DMS153 treated with DMSO at 0.1 percent for 48 hours (cell line): ENCODE measurements around the gene PCK1.

Source experiments
- DNase-seq: peaks from one replicate; lab custom pipeline; 2025; ENCODE audit not compliant: unreplicated experiment; lab: John Stamatoyannopoulos, UW

PCK1 gene

DNA sequence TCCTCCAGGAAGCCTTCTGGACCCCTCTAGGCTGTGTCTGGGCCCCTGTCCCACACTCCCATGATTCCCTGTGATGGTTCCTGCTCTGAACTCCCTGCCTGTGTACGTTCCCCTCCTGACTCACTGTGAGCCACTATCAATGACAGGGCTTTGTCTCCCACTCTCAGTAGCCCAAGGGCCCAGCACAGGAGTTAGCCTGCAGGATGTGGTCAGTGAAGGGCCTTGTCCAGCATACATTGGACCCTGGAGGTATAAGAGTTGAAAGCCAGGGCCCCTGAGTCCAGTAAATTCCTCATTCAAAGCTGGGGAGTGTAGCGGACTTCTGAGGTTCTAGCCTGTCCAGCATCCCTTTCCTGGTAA lies 40.3 kb downstream of the PCK1 start:
- no peak for DNase-seq

DNA sequence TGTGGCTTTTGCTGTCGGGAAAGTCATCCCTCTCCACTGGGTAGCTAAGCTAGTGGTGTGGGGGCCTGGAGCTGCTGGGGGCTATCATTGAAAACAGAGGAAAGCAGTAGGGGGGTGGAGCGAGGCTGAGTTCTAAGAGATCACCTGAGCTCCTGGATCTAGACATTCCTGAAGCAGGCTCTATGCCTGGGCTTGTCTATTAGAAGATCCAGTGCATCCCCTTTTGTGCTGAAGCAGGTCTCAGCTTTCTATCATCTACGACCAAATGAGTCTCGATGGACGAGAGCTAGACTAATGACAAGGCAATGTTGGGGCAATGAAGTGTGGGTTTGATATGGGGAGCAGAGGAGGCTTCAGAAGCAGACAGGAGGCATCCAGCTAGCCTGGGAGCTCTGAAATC lies 40.8 kb downstream of the PCK1 start:
- no peak for DNase-seq

DNA sequence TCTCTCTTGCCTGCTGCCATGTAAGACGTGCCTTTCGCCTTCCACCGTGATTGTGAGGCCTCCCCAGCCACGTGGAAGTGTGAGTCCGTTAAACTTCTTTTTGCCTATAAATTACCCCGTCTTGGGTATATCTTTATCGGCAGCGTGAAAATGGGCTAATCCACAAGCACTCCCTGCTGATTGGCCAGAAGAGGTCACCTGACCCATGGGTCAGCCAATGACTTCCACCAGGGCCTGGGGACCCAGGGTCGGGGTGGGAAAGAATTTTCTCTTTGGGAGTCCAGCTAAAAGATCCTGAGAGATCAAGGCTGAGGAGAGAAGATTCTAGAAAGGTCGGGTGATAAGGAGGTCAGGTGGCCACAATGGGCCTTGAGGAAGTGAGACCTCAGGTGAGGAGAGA lies 42.2 kb downstream of the PCK1 start:
- no peak for DNase-seq

DNA sequence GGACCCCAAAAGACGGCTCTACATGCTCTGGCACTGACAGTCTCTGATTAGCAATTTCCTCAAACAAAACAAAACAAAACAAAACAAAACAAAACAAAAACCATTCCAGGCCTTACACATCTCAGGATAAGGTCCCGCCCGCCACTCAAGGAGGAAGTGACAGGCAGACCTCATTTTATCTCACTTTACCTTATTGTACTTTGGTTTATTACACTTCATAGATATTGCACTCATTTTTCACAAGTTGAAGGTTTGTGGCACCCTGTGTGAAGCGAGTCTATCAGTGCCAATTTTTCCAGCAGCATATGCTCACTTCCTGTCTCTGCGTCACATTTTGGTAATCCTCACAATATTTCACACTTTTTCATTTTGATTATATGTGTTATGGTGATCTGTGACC lies 44.1 kb downstream of the PCK1 start:
- no peak for DNase-seq

DNA sequence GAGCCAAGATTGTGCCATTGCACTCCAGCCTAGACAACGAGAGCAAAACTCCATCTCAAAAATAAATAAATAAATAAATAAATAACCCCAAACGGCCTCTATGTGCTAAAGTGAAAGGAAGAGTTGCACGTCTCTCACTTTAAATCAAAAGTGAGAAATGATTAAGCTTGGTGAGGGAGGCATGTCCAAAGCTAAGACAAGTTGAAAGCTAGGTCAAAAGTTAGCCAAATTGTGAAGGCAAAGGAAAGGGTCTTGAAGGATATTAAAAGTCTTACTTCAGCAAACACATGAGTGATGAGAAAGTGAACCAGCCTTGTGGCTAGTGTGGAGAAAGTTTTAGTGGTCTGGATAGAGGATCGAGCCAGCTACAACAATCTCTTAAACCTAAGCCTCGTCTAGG lies 45.0 kb downstream of the PCK1 start:
- no peak for DNase-seq

DNA sequence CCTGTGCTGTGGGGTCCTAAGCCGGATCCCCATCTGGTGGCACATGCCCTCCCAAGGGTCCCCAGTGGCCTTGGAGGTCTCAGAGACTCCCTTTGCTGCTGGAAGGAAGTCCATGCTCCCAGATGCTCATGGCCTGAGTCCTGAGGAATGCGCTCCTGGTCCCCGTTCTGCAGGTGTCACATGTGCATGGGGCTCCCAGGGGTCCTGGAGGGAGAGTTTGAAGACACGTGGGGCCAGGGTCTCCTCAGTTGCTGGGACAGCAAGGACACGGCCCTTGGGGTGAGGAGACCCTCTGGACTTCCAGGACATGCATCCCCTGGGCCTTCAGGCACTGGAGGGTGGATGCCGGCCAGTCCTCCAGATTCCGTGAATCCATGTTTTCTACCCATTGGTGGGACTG lies 47.6 kb downstream of the PCK1 start:
- DNase-seq, result no peak

DNA sequence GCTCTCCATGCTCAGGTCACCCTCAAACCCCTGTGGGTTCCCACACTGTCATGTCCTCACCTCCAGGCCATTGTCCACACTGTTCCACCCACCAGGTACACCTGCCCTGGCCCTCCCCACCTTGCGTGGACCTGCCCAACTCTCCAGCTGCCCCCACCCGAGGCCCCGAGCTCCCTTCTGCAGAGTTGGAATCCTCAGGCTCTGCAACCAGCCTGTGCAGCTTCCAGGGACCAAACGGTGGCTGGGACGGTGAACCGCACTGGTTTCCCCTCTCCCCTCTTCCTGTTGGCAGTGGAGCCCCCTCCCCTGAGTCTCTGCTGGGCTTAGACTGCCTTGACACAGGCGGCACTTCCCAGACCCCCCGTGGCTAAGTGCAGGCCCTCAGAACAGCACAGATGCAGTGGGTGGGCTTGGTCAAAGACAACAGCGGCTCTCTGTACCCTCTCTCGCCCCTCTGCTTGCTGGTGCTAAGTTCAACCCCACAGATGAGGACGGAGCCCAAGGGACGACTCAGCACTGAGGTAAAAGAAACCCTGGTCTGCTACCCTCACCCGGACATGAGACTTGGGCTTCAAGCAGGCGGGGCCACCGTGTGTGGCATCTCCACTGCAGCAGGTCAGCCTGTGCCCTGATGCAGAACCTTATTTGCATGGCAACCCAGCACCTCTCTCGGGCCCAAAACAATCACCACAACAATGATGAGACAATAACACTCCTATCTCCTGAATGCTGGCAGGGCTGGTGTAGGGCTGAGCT lies 48.4 kb downstream of the PCK1 start:
- DNase-seq, result no peak

DNA sequence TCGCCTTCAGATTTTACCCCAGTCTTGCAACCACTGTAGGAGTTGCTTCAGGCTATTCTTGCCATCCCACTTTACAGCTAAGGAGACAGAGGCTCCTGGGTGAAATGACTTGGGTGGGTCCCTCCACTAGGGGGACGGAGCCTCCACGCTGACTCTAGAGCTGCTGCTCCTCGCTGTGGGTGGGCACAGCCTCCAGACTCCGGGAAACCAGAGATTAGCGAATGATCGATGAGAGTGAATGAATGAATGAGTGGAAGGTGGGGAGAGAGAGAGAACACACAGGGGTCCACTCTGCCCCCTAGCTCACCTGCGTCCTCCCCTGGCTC lies 48.9 kb downstream of the PCK1 start:
- DNase-seq, result no peak

DNA sequence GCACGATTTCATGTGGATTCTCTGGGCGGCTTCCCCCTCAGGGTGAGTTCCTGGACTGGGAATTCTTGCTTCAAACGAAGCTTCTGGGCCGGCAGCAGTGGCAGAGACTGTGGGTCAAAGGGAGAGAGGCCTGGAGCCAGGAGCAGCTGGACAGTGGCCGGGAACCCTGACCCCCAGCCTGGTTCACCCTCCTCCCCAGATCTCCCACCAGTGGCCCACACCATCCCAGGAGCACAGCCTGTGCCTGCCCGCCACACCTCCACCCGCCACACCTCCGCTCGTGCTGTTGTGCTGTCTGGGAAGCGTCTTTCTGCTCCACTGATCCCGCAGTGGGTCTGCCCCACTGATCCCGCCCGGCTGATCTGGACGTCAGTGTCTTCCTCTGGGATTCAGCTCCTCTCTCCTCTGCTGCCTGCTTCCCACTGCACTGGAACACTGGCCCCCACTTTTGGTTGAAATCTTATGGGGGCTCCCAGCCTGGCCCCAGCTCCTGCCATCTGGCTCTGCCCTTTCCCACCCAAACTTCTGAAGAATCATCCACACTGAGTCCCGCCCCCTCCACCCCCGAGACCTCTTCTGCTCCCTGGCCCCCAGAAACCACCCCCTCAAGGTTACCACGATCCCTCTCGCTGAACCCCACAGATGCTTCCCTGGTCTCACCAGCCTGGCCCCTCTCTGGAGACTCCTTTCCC lies 49.5 kb downstream of the PCK1 start:
- no peak for DNase-seq

DNA sequence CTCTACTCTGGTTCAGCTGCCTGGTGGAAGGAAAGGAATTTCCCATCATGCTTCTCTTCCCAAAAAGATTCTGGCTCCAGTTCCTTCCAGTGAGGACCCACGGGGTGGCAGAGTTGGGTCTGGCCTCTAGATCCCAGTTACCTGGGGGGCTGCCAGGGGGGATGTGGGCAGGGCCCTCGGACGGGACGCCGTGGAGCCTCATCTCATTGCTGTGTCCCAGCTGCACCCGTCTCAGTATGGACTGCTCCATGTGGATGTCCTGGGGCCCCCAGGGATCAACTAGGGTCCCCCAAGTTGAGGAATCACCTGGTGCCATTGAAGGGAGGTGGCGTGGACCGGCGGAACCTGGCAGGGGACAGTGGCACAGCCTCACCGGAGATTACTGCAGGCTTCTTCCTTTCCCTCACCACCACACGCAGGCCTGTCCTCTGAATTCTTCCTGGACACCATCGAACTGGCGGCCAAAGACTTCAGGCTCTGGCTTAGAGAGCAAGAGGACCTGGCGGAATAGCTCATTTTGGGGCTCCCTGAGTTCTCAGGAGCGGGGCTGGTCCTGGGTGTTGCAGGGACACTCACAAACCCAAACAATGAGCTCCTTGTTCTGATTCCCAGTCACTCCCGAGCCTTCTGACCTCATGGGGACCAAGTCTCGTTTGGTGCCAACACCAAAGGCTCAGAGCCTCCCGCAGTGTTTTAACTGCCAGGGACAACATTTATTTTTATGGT lies 50.8 kb downstream of the PCK1 start:
- no peak for DNase-seq

DNA sequence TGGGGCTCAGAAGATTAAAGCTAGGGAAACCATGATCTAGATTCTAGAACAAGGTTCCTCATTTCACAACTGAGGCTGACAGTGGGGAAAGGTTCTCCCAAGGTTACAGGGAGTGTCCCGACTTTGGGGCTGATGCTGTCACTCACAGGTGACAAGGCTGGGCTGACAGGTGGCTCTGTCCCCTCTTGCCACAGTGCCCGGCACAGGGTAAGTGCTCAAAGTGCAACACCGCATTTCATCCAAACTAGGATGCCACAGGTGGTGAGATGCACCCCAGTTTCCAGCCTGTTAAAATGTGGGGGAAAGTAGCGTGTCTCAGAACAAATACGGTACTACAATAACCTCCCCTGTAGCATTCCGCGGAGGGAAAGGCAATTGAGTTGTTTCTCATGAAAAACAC lies 51.5 kb downstream of the PCK1 start:
- no peak for DNase-seq

DNA sequence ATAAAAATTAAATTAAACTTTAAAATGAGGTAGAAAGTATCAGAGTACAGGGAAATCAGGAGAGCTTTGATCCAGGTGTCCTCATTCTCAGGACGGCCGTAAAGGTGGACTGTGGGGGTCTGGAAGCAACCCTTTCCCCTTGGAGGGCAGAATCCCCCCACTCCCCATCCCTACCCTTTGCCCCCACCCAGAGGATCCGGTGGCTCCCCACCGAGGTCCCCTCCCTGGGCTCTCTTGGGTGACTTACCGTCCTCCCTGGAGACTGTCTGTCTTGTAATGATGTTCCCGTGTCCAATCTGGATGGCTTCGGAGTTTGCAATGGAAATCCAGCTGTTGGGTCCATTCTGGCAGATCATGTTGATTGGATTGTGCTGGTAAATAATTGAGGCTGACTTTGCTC lies 52.0 kb downstream of the PCK1 start:
- no peak for DNase-seq

DNA sequence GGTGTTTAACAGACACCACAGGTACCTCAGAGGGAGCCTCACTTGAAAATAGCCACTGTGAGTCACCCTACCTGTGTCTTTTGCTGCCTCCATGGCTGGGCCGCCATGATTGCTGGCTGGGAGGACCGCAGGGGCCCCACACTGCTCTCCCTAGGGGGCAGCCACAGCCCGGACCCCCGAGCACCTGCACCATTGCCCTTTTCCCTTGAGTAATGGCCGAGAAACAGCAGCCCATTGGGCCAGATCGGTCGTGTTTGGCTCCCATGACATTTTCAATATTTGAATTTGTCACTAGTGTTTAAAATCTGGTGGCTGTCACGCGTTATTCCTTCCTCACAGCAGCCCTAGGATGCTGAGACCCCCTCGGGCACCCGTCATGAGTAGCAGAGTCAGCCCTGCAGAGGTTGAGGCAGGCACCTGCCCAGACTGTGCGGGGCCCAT lies 52.6 kb downstream of the PCK1 start:
- no peak for DNase-seq

DNA sequence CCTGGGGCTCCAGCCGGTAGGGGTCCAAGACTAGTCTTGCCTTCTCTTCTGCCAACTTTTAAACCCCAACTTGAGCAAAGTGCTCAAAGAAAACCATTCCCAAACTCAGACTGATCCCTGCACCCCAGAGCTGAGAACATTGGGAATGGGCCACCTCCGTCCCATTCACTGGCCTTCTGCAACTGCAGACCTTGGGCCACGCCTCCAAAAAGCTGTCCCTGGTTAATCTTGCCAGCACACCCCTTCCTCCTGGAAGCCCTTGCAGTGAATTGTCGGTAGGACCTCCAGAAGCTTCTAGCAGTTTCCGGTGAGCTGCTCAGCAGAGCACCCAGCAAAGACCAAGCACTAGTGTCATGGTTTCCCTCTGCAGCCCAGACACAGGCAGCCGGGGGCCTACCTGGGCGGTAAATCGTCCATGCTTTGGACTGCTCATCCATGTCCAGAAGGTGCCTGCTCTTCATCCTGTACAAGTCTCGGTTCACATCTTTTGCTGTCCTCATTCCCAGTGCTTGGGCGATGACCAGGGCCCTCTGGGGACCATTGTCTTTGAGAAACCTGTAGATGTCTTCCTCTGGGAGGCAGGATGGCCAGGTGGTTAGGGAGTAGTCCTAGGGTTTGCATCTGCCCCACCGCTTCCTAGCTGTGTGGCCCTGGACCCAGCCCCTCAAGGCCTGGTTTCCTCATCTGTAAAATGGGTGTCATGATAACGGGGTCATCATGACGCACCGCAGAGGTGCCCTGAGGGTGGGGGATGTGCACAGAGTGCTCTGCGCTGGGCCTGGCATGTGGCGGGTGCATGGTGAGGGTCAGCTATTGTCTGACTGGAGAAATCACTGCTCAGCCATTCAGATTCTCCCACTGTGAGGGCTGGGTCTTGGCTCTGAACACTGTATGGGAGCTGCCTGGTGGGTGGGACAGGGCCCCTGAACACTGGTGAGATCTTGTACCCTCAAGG lies 53.9 kb downstream of the PCK1 start:
- no peak for DNase-seq

DNA sequence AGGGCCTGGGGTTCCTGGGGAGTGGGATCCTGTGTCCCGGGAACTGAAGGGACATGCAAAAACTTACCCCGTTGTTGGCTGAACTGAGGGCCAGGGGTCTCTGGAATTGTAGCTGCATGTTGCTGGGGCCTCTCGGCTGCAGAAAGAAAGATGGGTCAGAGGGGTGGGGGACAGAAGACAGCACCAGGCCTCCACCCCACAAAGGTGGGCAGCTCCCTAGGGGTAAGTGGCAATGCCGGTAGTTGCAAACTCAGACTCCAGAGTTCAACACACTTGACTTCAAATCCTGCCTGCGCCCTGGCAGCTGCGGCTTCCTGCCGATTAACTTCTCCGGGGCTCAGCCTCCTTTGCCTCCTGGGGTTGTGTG lies 54.5 kb downstream of the PCK1 start:
- no peak for DNase-seq

DNA sequence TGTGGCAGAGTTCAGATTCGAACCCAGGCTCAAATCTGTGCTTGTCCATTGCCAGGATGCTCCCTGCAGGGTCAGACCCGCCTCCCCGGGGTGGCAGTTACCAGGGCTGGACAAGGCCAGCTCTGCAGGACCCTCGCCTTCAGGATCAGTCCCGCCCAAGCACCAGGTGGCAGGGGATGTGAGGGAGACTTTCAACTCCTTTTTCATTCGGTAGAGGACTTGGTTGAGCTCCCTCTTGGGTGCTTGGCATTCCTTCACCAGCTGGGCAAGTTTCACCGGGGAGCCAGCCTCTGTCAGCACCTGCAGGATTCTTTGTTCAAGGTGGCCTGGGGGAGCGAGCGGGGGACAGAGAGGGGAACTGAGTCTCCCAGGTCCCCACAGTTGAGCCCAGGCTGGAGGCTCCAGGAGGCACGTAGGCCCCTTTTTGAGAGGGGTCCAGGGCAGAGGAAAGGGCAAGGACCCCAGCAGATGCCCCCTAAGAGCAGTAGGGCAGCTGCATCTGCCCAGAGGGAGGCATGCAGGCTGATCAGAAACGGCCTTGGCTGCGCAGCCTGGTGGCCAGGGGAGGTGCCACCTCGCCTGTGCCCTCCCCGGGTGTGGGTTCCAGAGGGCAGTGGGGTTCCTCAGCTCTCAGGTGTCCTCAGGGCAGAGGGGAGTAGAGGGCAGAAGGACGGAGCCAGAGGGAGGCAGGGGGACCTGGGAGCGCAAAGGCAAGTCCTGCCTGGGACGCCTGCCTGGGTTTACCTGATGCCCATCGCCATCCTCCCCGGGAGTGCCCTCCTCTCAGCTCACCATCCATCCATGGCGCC lies 55.4 kb downstream of the PCK1 start:
- DNase-seq, result no peak

DNA sequence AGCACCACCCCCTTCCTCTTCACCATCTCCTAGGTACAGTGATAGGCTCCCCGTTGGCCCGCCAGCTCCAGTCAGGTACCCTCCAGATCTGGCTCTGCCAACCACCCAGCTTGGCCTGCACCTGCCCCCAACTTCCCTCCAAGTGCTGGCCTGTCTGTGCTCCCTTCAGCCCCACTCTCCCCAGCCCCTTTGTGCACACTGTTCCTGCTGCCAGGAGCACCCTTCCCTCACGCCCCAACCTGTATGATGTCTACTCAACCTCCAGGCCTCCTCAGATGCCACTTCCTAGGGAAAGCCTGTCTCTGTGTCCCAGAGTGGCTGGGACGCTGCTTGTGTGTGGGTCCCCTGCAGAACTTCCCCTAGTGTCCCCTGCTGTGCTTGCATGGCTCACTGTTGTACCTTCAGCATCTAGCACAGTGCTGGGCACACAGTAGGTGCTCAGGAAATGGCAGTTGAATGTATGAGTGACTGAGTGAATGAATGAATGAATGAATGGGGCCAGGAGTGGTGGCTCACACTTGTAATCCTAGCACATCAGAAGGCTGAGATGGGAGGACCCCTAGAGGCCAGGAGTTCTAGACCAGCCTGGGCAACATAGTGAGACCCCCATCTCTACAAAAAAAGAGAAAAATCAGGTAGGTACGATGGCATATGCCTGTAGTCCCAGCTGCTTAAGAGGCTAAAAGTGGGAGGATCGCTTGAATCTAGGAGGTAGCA lies 56.3 kb downstream of the PCK1 start:
- DNase-seq, result no peak
